Fibroblast of villous mesenchyme (primary cell): Measurements from ENCODE around the gene DYNC1LI2. TPM values are rescaled to one million over a fixed set of nuclear protein-coding genes. Genes with fewer than 3 reads are reported as not detected.

Source experiments
- DNase-seq: peaks from one replicate; pipeline ENCODE4 v3.0.0-alpha.2; 2010; ENCODE audit warnings: low read depth
- H3K4me3 ChIP-seq: 2 replicates; pipeline ENCODE4 v1.5.1; 2011; ENCODE audit warnings: low read depth, mild to moderate bottlenecking, low read length
- CTCF ChIP-seq: IDR thresholded peaks from 2 replicates; pipeline ENCODE4 v1.5.1; 2012; ENCODE audit warnings: low read depth, mild to moderate bottlenecking, low read length; ENCODE audit not compliant: insufficient read depth
- total RNA-seq: library from RNA; depleted of rRNA; stranded (reverse); fragments of >200 nt; gene quantifications from 2 replicates; pipeline ENCODE4 v1.2.3, GENCODE V29; 2012

The DYNC1LI2 gene
- total RNA-seq, 1 donor = 146 TPM

- DNase-seq = no peak
- H3K4me3 ChIP-seq = no peak overlapping the region
- TF ChIP-seq CTCF = no peak
These were observed 51.5 kb downstream of the DYNC1LI2 start for GRCh38 chr16:66699898-66700297.

GRCh38 chr16:66698046-66698445, 53.4 kb downstream of the DYNC1LI2 start:
- no peak overlapping the region for H3K4me3 ChIP-seq
- TF ChIP-seq CTCF = no peak
- no peak for DNase-seq

GRCh38 chr16:66696669-66697630, 54.5 kb downstream of the DYNC1LI2 start, which contains the start of gene CMTM4:
Gene CMTM4 (minus strand): TSS chr16:66696743. CDS start chr16:66696525, 218 bp downstream.
- TF ChIP-seq CTCF = peak; percentile 2
- peak within 1 kb of the TSS; percentile 67 for H3K4me3 ChIP-seq
- DNase-seq = peak; percentile 87

- H3K4me3 ChIP-seq = peak overlapping the region; percentile 65
- no peak for TF ChIP-seq CTCF
- no peak for DNase-seq
These were observed 55.3 kb downstream of the DYNC1LI2 start for GRCh38 chr16:66695935-66696668.

GRCh38 chr16:66695471-66695934, 55.9 kb downstream of the DYNC1LI2 start:
- no peak for DNase-seq
- TF ChIP-seq CTCF = no peak
- H3K4me3 ChIP-seq = peak overlapping the region; percentile 65

GRCh38 chr16:66693149-66693548, 58.3 kb downstream of the DYNC1LI2 start:
- TF ChIP-seq CTCF = no peak
- DNase-seq = no peak
- no peak overlapping the region for H3K4me3 ChIP-seq
